HCT116 (cell line): ENCODE data around the gene AUP1. TPM values are rescaled to one million over a fixed set of nuclear protein-coding genes. Genes with fewer than 3 reads are reported as not detected.
A peak's percentile ranks its signal among the peaks of the same experiment; 100 is the strongest.

Experiments used
- ATAC-seq: fragments of 200-7000 bp; cut with Tn5 transposase; 2 replicates; pipeline ENCODE4 v1.9.1; 2020; ENCODE audit warnings: mild to moderate bottlenecking, moderate library complexity
- BruUV-seq: library from RNA; stranded (reverse); fragments of 400-500 nt; replicated peaks from 2 replicates; lab custom pipeline; 2021; lab: Mats Ljungman, UMichigan
- CTCF ChIA-PET: fragments of 300-600 bp; sonication (Branson Sonifier 250); formaldehyde crosslinking; loops from one replicate; lab custom pipeline; 2021; ENCODE audit warnings: antibody characterized with exemption; lab: Charles Lee
- POLR2A ChIA-PET: fragments of 300-600, 350-600 bp; sonication (Branson Sonifier 250); formaldehyde crosslinking; loops from one replicate; lab custom pipeline; 2021; ENCODE audit warnings: antibody characterized with exemption; lab: Charles Lee
- RAD21 ChIA-PET, 2 experiments: fragments of 300-600 bp; sonication (Branson Sonifier 250); formaldehyde crosslinking; loops; one replicate each; lab custom pipeline; 2023; ENCODE audit warnings: low total read pairs in 2 of 2; ENCODE audit not compliant: uncharacterized antibody in 2 of 2, unreplicated experiment in 2 of 2, low non-redundant PET in 1 of 2; lab: Charles Lee
- DNase-seq: peaks from one replicate; pipeline ENCODE4 v3.0.0-alpha.2; 2010; ENCODE audit warnings: low read depth, low spot score
- H2AFZ ChIP-seq: fragments of 200-600 bp; shearing (Covaris generic), sonication (generic); 2 replicates; pipeline ENCODE4 v1.6.1; 2017; ENCODE audit warnings: low read depth, mixed run types, mixed read lengths, antibody characterized with exemption, low read length; ENCODE audit not compliant: poor library complexity, severe bottlenecking
- H3K27ac ChIP-seq: 2 replicates; pipeline ENCODE4 v1.5.1; 2012; ENCODE audit warnings: low read depth, low read length
- H3K27me3 ChIP-seq: fragments of 200-600 bp; sonication (generic); 2 replicates; pipeline ENCODE4 v1.6.1; 2016; ENCODE audit warnings: mixed run types, low read length, mixed read lengths; ENCODE audit not compliant: insufficient read depth
- H3K36me3 ChIP-seq, 2 experiments: fragments of 200-500 bp in 1 of 2; fragments of 200-600 bp in 1 of 2; sonication (Bioruptor generic) in 1 of 2; sonication (generic) in 1 of 2; 2 replicates each; pipeline versions ENCODE4 v1.5.1 to v1.6.1; 2014 to 2016; ENCODE audit warnings: low read length in 2 of 2, inconsistent platforms in 1 of 2, mixed read lengths in 1 of 2, mixed run types in 1 of 2; ENCODE audit not compliant: insufficient read depth in 2 of 2, control insufficient read depth in 1 of 2
- H3K4me1 ChIP-seq, 2 experiments: fragments of 200-600 bp in 1 of 2; sonication (generic) in 1 of 2; 2 replicates each; pipeline versions ENCODE4 v1.5.1 to v1.6.1; 2012 to 2017; ENCODE audit warnings: low read length in 2 of 2, inconsistent platforms in 1 of 2, mild to moderate bottlenecking in 1 of 2, mixed read lengths in 1 of 2, mixed run types in 1 of 2, moderate library complexity in 1 of 2; ENCODE audit not compliant: insufficient read depth in 2 of 2, control insufficient read depth in 1 of 2
- H3K4me2 ChIP-seq: fragments of 200-600 bp; sonication (generic); 2 replicates; pipeline ENCODE4 v1.6.1; 2017; ENCODE audit warnings: mixed run types, low read length, mixed read lengths
- H3K4me3 ChIP-seq, 2 experiments: fragments of 200-600 bp in 1 of 2; sonication (generic) in 1 of 2; replicated peaks in 1 of 2; 2 replicates each; pipeline ENCODE4 v1.5.1; 2011 to 2016; ENCODE audit warnings: low read length in 2 of 2, control low read depth in 1 of 2, low read depth in 1 of 2, mild to moderate bottlenecking in 1 of 2, mixed read lengths in 1 of 2, mixed run types in 1 of 2
- H3K79me2 ChIP-seq: fragments of 200-600 bp; sonication (generic); 2 replicates; pipeline ENCODE4 v1.6.1; 2017; ENCODE audit warnings: mild to moderate bottlenecking, mixed run types, low read length, moderate library complexity, mixed read lengths; ENCODE audit not compliant: insufficient read depth
- H3K9ac ChIP-seq: fragments of 200-600 bp; sonication (generic); 2 replicates; pipeline ENCODE4 v1.6.1; 2016; ENCODE audit warnings: low read length, mixed read lengths
- H3K9me2 ChIP-seq: fragments of 200-600 bp; sonication (generic), shearing (Covaris generic); 2 replicates; pipeline ENCODE4 v1.6.1; 2017; ENCODE audit warnings: mixed run types, mild to moderate bottlenecking, moderate library complexity; ENCODE audit not compliant: insufficient read depth
- H3K9me3 ChIP-seq, 2 experiments: fragments of 200-500 bp in 1 of 2; fragments of 200-600 bp in 1 of 2; sonication (Bioruptor generic) in 1 of 2; sonication (generic) in 1 of 2; 2 replicates each; pipeline ENCODE4 v1.6.1; 2014 to 2017; ENCODE audit warnings: low read length in 2 of 2, mixed read lengths in 2 of 2, inconsistent platforms in 1 of 2, low read depth in 1 of 2, mild to moderate bottlenecking in 1 of 2, mixed run types in 1 of 2, moderate library complexity in 1 of 2; ENCODE audit not compliant: control insufficient read depth in 1 of 2, insufficient read depth in 1 of 2
- H4K20me1 ChIP-seq: fragments of 200-600 bp; sonication (generic), shearing (Covaris generic); 2 replicates; pipeline ENCODE4 v1.6.1; 2017; ENCODE audit warnings: mixed run types, mild to moderate bottlenecking, moderate library complexity; ENCODE audit not compliant: insufficient read depth
- CBX3 ChIP-seq: IDR thresholded peaks from 2 replicates; pipeline ENCODE4 v1.6.1; 2012; ENCODE audit warnings: low read depth
- ELF1 ChIP-seq: IDR thresholded peaks from 2 replicates; pipeline ENCODE4 v1.6.1; 2012; ENCODE audit warnings: low read depth, borderline replicate concordance
- EZH2phosphoT487 ChIP-seq: fragments of 200-600 bp; IDR thresholded peaks from 2 replicates; pipeline ENCODE4 v1.6.1; 2018; ENCODE audit warnings: antibody characterized with exemption, borderline replicate concordance
- JUND ChIP-seq: IDR thresholded peaks from 2 replicates; pipeline ENCODE4 v1.6.1; 2012
- POLR2A ChIP-seq: IDR thresholded peaks from 2 replicates; pipeline ENCODE4 v1.7.0; 2011; ENCODE audit warnings: borderline replicate concordance; ENCODE audit not compliant: insufficient read depth, insufficient read length; ENCODE audit errors: extremely low read depth
- RAD21 ChIP-seq: IDR thresholded peaks from 2 replicates; pipeline ENCODE4 v1.6.1; 2012; ENCODE audit warnings: low read depth, mild to moderate bottlenecking
- intact Hi-C: fragments of 100-400 bp; cut with micrococcal nuclease; formaldehyde crosslinking; loops from 2 replicates; pipeline ENCODE4 v1.10.0; 2022
- total RNA-seq: library from RNA; stranded (reverse); gene quantifications from one replicate; pipeline ENCODE4 v1.2.1, GENCODE V29; 2021; ENCODE audit not compliant: unreplicated experiment
- TF ChIP-seq, protein P1 (sequence below), 3 experiments: fragments of 200-600 bp in 1 of 3; sonication (generic) in 1 of 3; IDR thresholded peaks in 2 of 3; conservative IDR thresholded peaks in 1 of 3; 2 replicates each; pipeline ENCODE4 v1.5.1; 2012 to 2017; ENCODE audit warnings: low read depth in 2 of 3, low read length in 2 of 3, antibody characterized with exemption in 1 of 3, borderline replicate concordance in 1 of 3, control low read depth in 1 of 3, mild to moderate bottlenecking in 1 of 3, mixed read lengths in 1 of 3, mixed run types in 1 of 3, moderate library complexity in 1 of 3; ENCODE audit not compliant: insufficient read depth in 1 of 3
- TF ChIP-seq, protein P2 (sequence below): IDR thresholded peaks from 2 replicates; pipeline ENCODE4 v1.6.1; 2012
- TF ChIP-seq, protein P3 (sequence below): IDR thresholded peaks from 2 replicates; pipeline ENCODE4 v1.6.1; 2012; ENCODE audit warnings: low read depth

AUP1 gene
- total RNA-seq, 1 experiment from 2014 or later = 116 TPM

DNA sequence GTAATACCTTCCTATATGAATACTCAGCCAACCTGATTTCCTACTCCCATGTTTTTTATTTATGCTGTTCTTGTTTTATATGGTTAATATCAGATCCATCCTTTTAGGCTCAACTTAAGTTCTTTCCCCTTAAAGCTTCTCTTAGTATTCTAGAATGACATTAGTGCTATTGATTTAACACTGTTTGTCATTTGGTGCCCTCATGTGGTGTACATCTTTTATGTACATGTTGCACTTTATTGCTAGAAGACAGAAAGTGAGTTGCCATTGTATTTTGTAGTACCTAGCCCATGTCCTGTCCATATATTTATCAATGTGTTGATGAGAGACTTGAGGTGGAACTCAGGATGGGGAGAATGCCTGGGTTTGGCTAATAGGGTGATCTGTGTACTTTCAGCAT, 2.7 kb upstream of the AUP1 start:
- H4K20me1 ChIP-seq = no peaks in the 10 kb centered on the region
- ChIA-PET CTCF (interaction anchor here (0.8 to 2.3 kb wide), 8 partner anchors 13 to 705 kb away, joined by 3 to 12 read pairs (median 6); partner anchors contain the start of genes CCDC142 and TTC31), RAD21 (interaction anchor here in 1 of 2 experiments (0.6 kb wide), 1 partner anchor 48 kb away, joined by 3 read pairs; no protein-coding TSS in a partner anchor)
- peaks cover 8 to 14% of the 10 kb centered on the region in 2 experiments; a peak in 3 of 4 replicates for H3K36me3 ChIP-seq
- H3K9ac ChIP-seq = no peak overlapping the region
- H3K79me2 ChIP-seq = peaks cover 34% of the 10 kb centered on the region
- DNase-seq = no peak
- H3K4me3 ChIP-seq = no peak overlapping the region
- no peaks in the 10 kb centered on the region for H3K9me2 ChIP-seq
- peaks cover 14 to 22% of the 10 kb centered on the region in 2 experiments for H3K4me1 ChIP-seq
- no peak for ATAC-seq
- H3K27me3 ChIP-seq = no peaks in the 10 kb centered on the region
- no peak overlapping the region for H3K4me2 ChIP-seq
- TF ChIP-seq, protein P1, sequence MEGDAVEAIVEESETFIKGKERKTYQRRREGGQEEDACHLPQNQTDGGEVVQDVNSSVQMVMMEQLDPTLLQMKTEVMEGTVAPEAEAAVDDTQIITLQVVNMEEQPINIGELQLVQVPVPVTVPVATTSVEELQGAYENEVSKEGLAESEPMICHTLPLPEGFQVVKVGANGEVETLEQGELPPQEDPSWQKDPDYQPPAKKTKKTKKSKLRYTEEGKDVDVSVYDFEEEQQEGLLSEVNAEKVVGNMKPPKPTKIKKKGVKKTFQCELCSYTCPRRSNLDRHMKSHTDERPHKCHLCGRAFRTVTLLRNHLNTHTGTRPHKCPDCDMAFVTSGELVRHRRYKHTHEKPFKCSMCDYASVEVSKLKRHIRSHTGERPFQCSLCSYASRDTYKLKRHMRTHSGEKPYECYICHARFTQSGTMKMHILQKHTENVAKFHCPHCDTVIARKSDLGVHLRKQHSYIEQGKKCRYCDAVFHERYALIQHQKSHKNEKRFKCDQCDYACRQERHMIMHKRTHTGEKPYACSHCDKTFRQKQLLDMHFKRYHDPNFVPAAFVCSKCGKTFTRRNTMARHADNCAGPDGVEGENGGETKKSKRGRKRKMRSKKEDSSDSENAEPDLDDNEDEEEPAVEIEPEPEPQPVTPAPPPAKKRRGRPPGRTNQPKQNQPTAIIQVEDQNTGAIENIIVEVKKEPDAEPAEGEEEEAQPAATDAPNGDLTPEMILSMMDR (IDR thresholded peaks at IDR 0.05 in 2 of 3, conservative IDR thresholded peaks at IDR 0.05 in 1 of 3; ENCODE audit: borderline replicate concordance in 1 of 3, insufficient read depth in 1 of 3, low read depth in 2 of 3, low read length in 2 of 3) = peak in 2 of 3 experiments; percentile 35 to 53; a peak in 3 of 6 replicates
- TF ChIP-seq, protein P2, sequence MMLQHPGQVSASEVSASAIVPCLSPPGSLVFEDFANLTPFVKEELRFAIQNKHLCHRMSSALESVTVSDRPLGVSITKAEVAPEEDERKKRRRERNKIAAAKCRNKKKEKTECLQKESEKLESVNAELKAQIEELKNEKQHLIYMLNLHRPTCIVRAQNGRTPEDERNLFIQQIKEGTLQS = no peak
- TF ChIP-seq, all 23 proteins: peak for 1
- Histone ChIP-seq H3K27ac (no peak overlapping the region), H2AFZ (no peak overlapping the region), H3K9me3 (no peaks in the 10 kb centered on the region)
- POLR2A ChIA-PET = interaction anchor here (1.3 kb wide), 1 partner anchor 28 kb away, joined by 4 read pairs; no protein-coding TSS in a partner anchor
- BruUV-seq = no TSS peak
- intact Hi-C loops = loop anchor here (1.0 to 5.0 kb wide), 2 partner anchors 199 to 280 kb away; no protein-coding TSS in a partner anchor

DNA sequence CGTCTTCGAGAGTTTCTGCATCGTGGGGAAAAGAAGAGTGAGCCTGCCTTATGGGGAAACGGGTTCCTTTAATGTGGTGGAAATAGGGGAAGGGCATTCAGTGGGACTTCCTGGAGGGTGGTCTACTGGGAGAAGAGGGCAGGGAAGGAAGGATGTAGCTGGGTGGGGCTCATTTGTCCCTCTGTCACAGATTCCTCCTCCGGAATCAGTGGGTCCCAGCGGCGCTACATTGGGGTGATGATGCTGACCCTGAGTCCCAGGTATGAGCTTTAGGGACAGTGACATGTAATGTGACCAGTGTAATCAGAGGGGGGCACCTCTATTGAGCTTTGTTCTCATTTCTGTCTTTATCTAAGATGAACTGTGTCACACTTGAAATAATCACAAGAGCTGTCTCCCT, 2.2 kb upstream of the AUP1 start:
- Histone ChIP-seq H3K27me3 (no peaks in the 10 kb centered on the region), H3K79me2 (peaks cover 40% of the 10 kb centered on the region), H3K4me1 (peaks cover 14 to 27% of the 10 kb centered on the region in 2 experiments), H3K9me3 (no peaks in the 10 kb centered on the region), H3K36me3 (peaks cover 13 to 19% of the 10 kb centered on the region in 2 experiments), H3K9ac (no peak overlapping the region), H3K27ac (no peak overlapping the region), H3K4me2 (0 out of 2 replicates have a peak overlapping the region, but pooled peaks have one; percentile 86), H3K9me2 (no peaks in the 10 kb centered on the region), H2AFZ (no peak overlapping the region), H4K20me1 (no peaks in the 10 kb centered on the region), H3K4me3 (no peak overlapping the region)
- intact Hi-C loops = loop anchor here (1.0 to 5.0 kb wide), 2 partner anchors 198 to 279 kb away; no protein-coding TSS in a partner anchor
- ATAC-seq (no peak), DNase-seq (no peak)
- CTCF ChIA-PET = interaction anchor here (0.9 to 2.3 kb wide), 7 partner anchors 13 to 705 kb away, joined by 3 to 12 read pairs (median 6); partner anchors contain the start of genes CCDC142 and TTC31
- POLR2A ChIA-PET = interaction anchor here (1.3 kb wide), 1 partner anchor 27 kb away, joined by 4 read pairs; no protein-coding TSS in a partner anchor
- BruUV-seq = no TSS peak
- RAD21 ChIA-PET = interaction anchor here in 1 of 2 experiments (0.6 kb wide), 1 partner anchor 47 kb away, joined by 3 read pairs; no protein-coding TSS in a partner anchor
- no peak for TF ChIP-seq POLR2A
- TF ChIP-seq, protein P1 (IDR thresholded peaks at IDR 0.05 in 2 of 3, conservative IDR thresholded peaks at IDR 0.05 in 1 of 3; ENCODE audit: borderline replicate concordance in 1 of 3, insufficient read depth in 1 of 3, low read depth in 2 of 3, low read length in 2 of 3) = no peak
- no peak for TF ChIP-seq JUND
- no peak for TF ChIP-seq CBX3
- no peak for TF ChIP-seq ELF1
- TF ChIP-seq, protein P3, sequence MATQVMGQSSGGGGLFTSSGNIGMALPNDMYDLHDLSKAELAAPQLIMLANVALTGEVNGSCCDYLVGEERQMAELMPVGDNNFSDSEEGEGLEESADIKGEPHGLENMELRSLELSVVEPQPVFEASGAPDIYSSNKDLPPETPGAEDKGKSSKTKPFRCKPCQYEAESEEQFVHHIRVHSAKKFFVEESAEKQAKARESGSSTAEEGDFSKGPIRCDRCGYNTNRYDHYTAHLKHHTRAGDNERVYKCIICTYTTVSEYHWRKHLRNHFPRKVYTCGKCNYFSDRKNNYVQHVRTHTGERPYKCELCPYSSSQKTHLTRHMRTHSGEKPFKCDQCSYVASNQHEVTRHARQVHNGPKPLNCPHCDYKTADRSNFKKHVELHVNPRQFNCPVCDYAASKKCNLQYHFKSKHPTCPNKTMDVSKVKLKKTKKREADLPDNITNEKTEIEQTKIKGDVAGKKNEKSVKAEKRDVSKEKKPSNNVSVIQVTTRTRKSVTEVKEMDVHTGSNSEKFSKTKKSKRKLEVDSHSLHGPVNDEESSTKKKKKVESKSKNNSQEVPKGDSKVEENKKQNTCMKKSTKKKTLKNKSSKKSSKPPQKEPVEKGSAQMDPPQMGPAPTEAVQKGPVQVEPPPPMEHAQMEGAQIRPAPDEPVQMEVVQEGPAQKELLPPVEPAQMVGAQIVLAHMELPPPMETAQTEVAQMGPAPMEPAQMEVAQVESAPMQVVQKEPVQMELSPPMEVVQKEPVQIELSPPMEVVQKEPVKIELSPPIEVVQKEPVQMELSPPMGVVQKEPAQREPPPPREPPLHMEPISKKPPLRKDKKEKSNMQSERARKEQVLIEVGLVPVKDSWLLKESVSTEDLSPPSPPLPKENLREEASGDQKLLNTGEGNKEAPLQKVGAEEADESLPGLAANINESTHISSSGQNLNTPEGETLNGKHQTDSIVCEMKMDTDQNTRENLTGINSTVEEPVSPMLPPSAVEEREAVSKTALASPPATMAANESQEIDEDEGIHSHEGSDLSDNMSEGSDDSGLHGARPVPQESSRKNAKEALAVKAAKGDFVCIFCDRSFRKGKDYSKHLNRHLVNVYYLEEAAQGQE = no peak
- no peak for TF ChIP-seq EZH2phosphoT487
- TF ChIP-seq RAD21 = no peak
